GM21529 (cell line): ENCODE results near the gene AGL.
"Not testable (repeated sequence)": the region's sequence is repeated elsewhere in the genome, so short reads cannot be mapped to it uniquely, and the experiment has no call there.

ENCODE experiments used
- ATAC-seq: cut with Tn5 transposase; IDR thresholded peaks from one replicate; pipeline ENCODE4 v1.9.1; 2021; ENCODE audit not compliant: unreplicated experiment

The AGL gene

DNA sequence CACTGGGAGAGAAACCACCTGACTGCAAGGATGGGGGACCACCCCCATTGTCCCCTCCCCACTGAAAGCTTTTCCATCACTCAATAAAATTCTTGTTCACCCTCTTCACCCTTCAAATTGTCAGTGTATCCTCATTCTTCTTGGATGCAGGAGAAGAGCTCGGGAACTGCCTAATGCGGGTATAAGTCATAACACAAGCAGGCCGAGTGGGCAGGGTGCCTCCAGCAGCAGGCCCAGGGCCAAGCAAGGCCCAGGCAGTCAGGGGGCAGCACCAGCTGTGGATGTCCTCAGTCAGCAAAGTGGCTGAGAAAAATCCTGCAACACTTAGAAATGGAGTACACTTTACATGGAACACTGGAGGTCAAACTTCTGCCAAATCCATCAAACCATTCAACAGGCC lies 85.9 kb downstream of the AGL start:
- ATAC-seq: no peak

DNA sequence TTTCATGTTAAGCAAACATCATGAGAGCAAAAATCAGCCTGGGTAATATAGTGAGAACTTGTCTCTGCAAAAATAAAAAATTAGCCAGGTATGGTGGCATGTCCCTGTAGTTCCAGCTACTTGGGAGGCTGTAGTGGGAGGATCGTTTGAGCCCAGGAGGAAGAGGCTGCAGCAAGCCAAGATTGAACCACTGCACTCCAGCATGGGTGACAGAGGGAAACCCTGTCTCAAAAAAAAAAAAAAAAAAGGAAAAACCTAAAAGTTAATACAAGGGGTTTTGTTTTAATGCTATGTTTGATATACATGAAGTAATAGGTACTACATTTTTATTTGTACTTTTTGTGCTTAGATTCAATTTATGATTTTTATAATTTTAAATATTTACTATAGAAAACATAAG lies 92.6 kb downstream of the AGL start:
- no peak for ATAC-seq

DNA sequence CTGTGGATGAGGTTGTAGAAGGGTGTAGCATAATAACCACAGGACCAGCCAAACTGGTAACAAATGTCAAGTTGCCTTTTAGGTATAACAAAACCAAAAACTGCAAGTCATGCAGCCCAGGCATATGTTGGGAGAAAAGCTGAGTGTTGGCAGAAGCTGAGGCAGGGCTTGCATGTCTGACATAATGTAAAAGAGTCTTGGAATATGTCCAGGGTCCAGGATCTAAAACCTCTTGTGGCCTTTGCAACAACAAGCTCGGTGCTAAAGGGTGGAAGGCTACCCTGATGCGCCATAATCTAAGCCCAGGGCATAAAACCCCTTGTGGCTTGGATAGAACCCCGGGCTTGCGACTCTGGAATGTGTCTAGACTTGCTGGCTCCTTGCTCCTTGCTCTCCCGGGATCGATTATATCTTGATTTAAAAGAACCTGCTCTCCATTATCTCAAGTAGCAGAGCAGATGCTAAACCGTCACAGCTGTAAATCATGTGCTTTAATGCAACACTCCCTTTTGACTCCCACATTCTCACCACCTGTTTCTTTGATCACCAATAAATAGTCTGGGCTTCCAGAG lies 93.1 kb downstream of the AGL start:
- ATAC-seq: no peak

DNA sequence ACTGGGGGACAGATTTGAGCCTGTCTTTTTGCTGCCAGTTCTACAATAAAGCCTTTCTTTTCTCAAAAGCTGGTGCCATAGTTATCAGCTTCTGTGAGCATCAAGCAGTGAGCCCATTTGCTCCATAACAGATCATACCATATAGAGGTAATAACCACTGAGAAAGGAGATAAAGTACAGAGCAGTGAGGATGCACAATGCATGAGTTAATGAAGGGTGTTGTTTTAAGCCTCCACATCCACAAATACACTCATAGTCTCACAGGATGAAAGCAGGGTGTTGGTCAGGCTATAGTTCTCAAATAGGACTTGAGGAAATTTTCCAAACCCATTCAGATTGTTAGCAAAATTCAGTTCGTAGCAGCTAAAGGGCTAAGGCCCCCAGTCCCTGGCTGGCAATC lies 94.0 kb downstream of the AGL start:
- no peak for ATAC-seq

DNA sequence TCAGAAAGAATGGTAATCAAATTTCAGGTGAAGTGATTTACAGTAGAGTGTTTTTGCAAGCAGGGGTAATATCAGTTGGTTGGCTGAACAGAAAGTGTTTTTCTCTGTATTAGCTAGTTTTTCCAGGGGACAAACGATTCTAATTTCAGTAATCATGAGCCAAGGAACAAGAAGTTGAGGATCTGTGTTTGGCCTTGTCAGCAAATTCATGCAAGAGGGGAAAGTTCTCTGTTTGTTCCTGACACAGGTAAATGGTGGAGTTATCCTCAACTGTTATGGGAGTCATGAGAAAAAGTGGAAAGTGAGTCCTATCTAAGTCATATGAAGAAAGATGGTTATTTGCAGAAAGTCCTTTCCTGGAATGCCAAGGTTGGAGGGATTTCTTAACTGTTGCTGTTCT lies 95.0 kb downstream of the AGL start:
- no peak for ATAC-seq

DNA sequence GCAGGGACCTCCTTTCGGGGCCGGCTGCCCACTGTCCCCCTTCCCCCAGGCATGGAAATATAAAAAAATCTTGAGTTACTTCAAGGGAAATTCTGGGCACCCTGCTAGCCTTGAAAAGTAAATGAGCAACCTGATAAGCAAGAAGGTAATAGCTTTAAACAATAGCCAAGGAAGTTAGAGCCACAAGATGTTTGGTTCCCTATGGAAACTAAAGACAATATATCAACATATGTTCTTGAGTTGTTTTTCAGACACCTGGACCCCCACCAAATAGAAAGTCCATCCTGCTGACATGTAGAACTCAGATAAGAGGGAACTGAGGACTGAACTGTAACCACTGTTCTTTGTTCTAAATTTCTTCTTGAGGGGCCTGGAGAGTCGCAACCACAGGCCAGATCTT lies 100.3 kb downstream of the AGL start:
- ATAC-seq: no peak

DNA sequence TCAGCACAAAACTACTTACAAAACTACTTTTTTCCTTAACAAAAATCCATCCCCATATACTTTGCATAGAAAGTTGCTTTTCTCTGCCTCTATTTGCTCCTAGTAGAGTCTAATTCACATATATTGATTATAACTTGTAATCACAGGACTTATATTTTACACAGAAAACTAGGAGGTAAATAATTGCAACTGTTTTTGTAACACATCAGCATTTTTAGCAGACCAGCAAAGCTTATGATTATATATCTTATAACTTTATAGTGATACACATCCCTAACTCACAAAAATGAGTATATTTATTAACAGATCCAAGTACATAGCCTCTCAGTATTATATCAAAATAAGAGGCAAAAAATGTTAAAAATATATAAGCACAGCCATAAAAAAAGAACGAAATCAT lies 102.4 kb downstream of the AGL start:
- ATAC-seq: no peak

DNA sequence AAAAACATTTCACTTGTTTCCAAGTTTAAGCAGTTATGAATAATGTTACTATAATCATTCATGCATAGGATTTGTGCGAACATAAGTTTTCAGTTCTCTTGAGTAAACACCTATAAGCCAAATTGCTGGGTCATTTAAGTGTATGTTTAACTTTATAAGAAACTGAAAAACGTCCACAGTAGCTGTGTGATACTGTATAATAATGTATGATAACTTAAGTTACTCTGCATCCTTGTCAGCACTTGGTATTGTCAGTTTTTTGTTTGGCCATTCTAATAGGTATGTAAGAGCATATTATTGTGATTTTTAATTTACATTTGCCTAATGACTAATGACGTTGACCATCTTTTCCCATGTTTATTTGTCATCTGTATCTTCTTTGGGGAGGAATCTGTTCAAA lies 105.2 kb downstream of the AGL start:
- no peak for ATAC-seq

DNA sequence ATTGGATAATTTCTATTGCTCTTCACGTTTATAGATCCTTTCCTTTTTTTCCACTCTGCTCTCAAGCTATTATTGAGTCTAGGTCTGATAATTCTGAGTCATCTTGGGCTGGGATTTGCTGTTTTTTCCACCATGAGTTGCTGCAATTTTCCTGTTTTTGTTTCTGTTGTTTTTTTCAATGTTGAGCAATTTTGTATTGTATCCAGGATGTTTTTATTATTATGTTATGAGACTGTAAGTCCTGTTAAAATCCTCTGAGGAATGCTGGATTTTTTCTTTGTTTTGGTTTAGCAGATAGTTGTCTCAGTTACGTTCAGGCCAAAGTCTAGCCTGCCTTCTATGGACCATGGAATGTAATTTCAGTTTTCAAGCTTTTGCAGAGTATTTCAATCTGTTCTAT lies 106.6 kb downstream of the AGL start:
- ATAC-seq: no peak

DNA sequence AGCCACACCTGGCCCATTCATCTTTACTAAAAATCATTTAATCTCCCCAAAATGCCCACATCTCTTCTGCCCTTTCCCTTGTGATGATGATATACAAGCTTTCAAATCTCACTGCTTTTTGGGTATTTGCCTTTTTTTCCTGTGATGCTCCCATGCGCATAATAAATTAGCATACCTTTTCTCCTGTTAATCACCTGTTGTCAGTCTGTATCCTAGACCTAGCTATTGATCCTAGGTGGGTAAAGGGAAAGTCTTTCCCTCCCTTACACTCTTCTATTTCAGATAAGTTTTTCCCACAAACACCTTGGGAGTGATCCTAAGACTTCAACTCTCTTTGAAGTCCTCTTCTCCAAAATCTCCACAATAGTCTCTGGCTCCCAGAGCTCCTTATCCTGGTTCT lies 107.7 kb downstream of the AGL start:
- ATAC-seq: no peak

DNA sequence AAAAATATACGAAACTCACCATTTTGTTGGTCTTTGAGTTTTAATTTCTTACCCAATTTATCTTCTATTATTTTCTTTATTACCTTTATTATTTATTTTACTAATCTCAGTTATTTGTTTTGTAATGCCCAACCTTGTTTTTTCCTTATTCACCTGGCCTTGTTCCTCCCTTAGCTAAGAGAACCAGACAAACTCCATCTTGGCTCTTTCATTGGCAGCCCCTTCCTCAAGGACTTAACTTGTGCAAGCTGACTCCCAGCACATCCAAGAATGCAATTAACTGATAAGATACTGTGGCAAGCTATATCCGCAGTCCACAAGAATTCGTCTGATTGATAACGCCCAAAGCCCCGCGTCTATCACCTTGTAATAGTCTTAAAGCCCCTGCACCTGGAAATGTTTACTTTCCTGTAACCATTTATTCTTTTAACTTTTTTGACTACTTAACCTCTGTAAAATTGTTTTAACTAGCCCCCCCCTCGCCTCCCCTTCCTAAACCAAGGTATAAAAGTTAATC lies 109.1 kb downstream of the AGL start:
- ATAC-seq: not testable (repeated sequence)

DNA sequence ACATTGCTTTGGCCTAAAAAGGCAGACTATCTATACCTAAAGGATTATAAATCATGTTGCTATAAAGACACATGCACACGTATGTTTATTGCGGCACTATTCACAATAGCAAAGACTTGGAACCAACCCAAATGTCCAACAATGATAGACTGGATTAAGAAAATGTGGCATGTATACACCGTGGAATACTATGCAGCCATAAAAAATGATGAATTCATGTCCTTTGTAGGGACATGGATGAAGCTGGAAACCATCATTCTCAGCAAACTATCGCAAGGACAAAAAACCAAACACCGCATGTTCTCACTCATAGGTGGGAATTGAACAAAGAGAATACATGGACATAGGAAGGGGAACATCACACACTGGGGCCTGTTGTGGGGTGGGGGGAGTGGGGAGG lies 110.1 kb downstream of the AGL start:
- ATAC-seq: not testable (repeated sequence)

DNA sequence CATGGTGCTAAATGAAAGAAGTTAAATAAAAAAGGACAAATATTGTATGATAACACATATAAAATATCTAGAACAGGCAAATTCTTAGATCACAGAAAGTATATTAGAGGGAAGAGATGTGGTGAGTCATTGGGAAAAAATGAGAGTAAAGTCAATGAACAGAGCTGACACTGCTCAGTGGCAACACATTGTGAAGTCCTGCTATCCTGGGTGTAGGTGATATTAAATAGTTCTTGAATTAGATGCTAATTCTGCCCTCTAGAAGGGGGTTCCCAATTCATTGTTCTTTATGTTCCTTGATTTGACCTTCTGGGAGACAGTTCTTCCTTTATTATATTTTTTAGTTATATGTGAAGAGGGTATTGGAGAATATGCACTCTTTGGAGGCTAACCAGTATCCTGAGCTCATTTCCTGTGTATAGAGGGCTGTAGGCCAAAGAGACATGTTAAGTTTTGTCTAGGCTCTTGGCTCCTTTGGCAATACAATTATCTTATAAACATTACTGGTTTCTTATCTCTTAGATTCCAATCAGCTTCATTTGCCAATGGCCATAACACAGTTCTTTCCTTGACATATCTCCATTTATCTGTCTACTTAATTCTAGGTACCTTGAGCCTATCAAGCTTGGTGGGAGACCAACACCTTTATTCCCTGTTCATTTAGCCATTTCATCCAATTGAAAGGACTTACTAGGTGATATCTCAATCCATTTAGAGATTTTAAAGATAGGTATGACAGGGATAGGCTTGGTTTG lies 113.1 kb downstream of the AGL start:
- no peak for ATAC-seq

DNA sequence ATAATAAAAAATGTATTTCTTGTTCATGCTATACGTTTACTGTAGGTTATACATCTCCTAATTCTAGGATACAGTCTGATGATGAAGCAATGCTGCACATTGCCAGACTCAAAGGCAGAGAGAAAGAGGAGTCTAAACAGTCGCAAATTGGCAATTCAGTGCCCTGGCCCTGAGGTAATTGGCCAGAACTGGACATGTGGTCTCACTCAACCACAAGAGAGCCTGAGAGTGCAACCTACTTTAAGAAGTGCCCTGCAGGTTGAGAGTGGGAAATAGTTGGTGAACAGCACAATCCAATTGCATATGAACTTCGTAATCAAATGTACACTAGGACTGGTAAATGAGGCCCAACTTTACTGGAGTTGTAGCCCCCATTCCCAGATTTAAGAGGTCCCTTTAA lies 114.6 kb downstream of the AGL start:
- ATAC-seq: no peak

DNA sequence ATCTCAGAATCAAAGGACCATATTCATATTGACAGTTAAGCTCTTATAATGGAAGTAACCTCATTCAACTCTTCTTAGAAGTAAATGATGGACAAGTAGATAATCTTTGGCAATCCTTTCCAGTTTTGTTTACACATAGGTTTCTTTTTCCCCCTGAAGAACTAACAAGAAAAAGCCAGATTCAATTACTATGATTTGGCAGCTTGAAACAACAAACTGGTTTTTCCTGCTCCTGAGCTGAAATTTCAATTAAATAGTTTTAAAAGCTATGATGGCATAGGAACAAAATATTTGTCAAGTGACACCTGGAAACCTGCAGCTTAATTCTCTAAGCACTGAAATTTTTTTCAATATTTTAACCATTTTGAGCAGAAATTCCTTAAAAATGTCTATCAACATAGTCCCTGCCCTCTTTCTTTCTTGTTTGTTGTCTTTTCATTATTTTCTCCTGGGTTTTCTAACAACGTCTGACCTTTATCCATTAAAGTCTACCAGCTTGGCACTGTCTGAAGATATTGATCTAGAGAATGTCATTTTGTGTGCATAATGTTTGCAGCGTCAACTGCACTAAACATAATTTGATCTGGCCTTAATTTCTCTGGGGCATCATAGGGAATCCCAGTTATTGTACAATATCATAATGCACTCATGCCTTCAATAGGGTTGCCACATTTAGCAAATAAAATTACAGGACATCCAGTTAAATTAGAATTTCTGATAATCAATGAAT lies 115.7 kb downstream of the AGL start:
- no peak for ATAC-seq

DNA sequence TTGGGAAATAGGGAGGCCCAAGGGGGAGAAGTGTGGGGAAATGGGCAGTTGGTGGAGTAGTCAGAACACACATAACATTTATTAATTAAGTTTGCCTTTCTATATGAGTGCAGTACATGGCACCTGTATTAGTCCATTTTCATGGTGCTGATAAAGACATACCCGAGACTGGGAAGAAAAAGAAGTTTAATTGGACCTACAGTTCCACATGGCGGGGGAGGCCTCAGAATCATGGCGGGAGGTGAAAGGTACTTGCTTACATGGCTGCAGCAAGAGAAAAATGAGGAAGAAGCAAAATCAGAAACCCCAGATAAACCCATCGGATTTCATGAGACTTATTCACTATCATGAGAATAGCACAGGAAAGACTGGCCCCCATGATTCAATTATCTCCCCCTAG lies 118.1 kb downstream of the AGL start:
- ATAC-seq: no peak

DNA sequence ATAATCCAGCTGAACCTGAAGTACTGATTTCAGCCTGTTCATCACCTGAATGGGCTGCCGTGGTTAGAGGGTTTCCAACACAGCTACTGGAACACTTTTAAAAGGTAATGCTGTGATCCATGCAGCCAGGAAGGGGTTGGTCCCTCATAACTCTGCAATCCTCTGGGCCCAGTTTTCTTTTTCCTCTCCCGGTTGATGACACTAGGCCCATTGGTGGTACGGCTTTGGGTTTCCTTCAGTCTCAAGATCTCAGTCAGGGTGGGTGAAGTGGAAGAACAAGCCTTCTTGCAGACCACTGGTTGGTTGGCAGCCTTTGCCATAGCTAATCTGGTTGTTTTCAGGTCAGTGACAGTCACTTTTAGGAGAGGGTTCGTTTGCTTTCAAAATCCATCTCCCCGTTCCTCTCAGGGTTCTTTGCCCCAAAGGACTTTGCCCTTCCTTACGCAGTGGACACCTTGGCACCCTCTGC lies 119.1 kb downstream of the AGL start:
- ATAC-seq: peak; percentile 18

DNA sequence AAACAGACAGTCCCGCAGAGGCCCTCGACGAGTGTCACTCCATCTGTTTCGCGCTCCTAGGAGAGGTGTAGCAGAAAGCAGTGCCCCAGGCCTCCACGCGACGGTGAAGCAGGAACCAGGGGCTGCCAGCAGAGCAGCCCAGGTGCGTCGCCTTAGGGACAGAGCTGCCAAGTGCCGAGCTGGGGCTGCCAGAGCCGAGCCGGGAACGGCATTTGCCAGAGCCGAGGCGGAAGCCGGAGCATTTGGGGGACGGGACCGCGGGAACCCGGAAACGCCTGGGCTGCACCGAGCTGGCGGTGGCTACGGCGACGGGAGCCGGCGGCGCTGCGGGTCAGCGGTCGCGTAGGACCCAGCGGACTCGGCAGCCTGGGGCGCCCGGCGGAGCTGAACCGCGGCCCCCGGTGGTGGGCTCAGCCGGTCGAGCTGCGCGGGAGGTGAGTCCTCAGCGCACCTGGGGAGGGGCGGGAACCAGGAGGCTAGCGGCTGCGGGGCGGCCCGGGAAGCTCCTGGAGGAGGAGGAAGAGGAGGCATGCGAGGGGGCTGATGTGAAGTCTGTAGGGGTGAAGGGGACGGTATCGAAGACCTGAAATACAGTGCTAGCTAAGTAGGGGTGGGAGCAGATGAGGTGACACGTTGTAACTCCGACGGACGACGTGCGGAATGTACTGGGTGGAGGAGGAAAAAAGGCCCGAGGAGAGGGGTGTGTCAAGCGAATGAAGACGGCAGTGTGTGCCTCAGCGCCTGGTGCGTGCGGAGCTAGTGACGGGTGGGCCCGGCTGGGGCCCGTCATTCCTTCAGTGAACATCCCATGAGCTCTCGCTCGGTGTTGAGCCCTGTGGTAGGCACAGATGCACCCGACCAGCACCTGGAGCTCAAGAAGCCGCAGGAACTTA lies 119.8 kb downstream of the AGL start, which contains the start of gene SLC35A3:
Gene SLC35A3, plus strand, starts transcription at position 268 of the 893 bp plus-strand sequence. CDS start 23,559 bp downstream, outside the sequence.
- ATAC-seq: peak; percentile 91

DNA sequence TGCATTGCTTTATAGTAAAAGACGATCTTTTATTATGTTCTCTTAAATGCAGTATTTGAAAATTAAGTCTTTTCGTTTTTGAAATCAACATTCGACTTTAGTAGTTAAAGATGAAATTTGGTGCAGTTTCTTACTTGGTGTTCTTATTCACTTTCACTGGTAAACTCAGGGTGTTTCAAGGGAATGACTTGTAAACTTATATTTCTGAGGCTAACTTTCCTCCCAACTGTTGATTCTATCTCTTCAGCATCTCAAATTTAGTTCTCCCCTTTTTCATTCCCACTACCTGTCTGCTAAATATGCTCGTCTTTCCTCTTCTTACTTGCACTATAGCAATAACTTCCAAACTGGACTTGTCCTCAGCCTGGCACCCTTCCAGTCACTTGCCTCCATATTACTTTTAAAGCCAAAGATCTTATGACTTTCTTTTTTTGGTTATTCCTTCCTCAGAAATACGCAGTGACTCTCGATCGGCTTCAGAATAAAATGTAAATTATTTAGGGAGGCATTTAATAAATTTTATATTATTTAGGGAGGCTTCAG lies 120.6 kb downstream of the AGL start:
- no peak for ATAC-seq

DNA sequence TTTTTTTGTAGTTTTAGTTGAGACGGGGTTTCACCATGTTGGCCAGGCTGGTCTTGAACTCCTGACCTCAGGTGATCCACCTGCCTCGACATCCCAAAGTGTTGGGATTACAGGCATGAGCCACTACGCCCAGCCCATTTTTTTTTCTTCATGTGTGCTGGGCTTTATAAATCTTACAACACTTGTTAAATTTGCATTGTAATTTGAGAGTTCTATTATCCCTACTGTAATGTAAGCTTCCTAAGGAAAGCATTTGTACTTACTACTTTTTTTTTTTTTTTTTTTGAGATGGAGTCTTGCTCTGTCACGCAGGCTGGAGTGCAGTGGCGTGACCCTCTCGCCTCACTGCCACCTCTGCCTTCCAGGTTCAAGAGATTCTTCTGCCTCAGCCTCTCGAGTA lies 121.9 kb downstream of the AGL start:
- ATAC-seq: not testable (repeated sequence)
